GM21825 (cell line): ENCODE results near the gene ANKRD23.
"Not testable (repeated sequence)": the region's sequence is repeated elsewhere in the genome, so short reads cannot be mapped to it uniquely, and the experiment has no call there.

Source experiments
- ATAC-seq: cut with Tn5 transposase; IDR thresholded peaks from one replicate; pipeline ENCODE4 v1.9.1; 2021; ENCODE audit warnings: mild to moderate bottlenecking, moderate library complexity; ENCODE audit not compliant: unreplicated experiment

The ANKRD23 gene

GRCh38 chr2:96843538-96844268, at the start of gene ANKRD23:
TSS of gene ANKRD23 (minus strand) at chr2:96844021. CDS start at chr2:96843992, 29 bp downstream.
- ATAC-seq: no peak

- ATAC-seq: no peak
These were observed 47.9 kb upstream of the ANKRD23 start for GRCh38 chr2:96891591-96892333.

DNA sequence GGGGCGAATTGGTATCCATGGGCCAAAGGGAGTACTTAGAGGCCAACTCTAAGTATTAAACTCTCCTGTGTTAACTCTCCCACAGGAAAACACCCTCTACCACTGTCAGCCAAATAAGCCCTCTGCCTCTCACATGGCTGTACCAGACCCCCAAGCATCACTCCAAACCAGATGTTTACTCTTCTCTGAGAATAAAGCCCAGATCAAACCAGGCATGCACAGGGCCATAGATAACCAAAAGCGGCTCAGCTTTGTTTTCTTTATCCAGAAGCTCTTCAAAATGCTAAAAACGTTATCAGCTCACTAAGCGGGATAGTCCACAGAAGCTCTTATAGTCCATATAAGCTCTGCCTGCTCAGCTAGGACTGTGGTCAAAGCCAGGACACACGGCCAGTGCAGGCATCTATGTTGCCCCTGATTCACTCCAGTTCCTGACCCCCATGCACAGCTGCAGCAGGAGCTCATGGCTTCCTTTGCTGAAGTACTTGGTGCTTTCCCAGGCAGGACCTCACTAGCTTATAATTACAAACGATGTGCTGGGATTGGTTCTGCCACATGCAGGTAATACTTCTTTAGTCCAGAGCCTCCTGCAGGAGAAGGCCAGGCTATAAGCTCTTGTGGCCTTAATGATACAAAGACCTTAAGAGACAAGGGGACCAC, 47.0 kb upstream of the ANKRD23 start:
- no peak for ATAC-seq

GRCh38 chr2:96890252-96890651, 46.4 kb upstream of the ANKRD23 start:
- ATAC-seq: no peak

- not testable (repeated sequence) for ATAC-seq
These were observed 45.7 kb upstream of the ANKRD23 start for GRCh38 chr2:96889502-96889901.

DNA sequence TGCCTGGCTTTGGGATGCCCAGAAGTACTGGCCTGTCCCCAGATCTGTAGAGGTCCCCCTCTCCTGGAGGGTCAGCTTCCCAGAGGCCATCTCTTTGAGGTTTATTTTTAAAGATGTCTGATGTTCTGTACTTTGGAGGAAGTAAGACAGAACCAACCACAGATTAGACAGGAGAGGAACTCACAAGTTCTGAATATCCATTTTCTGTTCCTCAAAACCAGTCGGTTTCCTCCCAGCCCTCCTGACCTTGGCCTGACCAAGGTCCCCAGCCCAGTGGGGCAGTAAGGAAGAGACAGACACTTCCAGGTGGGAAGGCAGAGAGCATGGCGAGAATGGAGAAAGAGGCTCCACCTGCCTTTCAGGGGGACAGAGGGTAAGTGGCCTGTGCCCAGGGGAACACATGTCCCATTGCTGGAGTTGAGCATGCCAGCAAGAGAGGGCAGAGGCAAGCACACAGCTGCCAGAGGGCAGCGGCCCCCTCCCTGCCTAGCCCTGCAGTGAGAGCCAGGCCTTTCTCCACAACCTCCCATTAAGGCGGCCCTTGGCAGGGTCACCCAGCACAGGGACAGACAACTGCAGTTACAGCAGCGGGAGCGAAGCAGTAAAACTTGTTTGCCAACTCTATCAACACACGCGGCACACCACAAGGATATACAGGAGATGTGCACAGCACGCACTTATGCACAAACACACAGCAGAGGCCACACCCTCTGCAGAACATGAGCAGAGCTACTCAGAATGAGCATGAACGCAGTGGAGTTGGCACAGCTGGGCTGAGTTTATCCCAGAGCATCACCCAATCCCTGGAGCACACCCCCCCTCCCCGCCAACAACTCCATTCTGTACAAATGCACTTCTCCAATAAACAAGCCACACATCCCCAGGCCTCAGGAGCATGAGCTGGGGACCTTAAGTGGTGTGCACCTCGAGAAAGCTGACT, 44.5 kb upstream of the ANKRD23 start:
- ATAC-seq: no peak

DNA sequence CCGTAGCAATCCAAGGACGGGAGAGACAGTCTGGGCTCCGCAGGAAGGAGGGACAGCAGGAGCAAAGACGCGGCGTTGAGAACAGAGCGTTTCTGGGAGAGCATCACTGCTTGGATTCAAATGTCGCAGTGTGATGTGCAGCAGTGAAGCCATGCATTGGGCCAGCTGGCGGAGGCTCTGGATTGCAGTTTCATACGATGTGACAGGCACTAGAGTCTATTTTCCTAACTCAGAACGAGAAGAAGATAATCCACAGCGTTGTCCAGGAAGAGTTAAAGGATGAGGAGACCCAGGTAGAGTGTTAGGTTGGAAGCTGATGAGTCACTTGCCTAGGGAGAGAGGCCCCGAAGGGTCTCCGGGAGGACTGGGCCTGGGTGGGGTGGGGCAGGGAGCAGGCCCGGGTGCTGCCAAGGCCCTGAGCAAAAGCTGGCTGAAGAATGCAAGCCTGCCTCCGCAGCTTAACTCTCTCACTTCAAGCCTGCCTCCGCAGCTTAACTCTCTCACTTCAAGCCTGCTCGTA, 43.7 kb upstream of the ANKRD23 start:
- ATAC-seq: no peak

- ATAC-seq: no peak
These were observed 41.9 kb upstream of the ANKRD23 start for GRCh38 chr2:96885432-96886347.

- no peak for ATAC-seq
These were observed 40.7 kb upstream of the ANKRD23 start for GRCh38 chr2:96884299-96885094.

DNA sequence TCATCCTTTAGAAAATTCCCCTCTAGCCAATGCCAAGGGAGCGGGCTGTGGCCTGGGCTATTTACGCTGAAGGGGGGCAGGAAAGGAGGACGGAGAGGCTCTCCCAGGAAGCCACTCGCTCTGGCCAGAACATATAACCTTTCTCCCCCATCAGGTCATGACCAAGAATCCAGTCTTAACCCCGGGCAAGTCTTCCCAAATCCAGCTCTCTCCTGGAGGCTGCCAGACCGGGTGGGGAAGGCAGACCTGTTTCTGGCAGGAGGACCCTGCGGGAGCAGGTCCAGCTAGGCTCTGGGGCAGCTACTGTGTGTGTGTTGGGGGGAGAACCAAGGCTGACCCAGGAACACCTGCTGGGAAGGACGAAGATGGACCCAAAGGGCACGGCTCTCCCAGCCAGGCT, 39.5 kb upstream of the ANKRD23 start:
- no peak for ATAC-seq

DNA sequence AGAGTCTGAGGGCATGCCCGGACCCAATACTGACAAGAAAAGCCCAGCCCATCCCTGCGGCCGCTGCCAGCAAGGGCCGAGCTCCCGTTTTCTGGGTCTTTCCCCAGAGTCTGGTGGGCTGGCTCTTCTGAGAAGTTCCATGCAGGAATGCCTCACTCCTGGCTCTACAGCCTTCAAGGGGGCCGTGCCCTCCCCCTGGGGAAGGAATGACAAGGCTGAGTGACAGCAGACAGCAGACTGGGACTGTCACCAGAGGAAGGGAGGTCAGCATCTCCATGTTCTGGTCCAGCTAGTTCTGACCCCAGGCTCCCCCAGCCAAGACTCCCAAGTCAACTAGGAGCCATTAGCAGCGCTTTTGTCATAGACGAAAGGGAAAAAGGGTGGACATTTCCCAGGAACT, 39.1 kb upstream of the ANKRD23 start:
- no peak for ATAC-seq

- ATAC-seq: no peak
These were observed 38.4 kb upstream of the ANKRD23 start for GRCh38 chr2:96882230-96882629.

GRCh38 chr2:96881349-96882195, 37.8 kb upstream of the ANKRD23 start:
- ATAC-seq: no peak

DNA sequence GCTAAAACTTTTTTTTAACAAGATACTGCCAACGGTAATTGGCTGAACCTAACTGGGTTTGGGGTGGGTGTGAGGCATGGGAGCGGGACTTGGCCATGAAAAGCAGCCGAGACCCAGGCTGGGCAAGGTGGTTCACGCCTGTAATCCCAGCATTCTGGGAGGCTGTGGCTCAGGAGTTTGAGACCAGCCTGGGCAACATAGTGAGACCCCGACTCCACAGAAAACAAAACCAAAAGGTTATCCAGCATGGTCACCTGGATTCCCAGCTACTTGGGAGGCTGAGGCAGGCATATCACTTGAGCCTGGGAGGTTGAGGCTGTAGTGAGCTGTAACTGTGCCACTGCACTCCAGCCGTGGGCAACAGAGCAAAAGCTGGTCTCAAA, 37.1 kb upstream of the ANKRD23 start:
- no peak for ATAC-seq

- ATAC-seq: no peak
These were observed 35.8 kb upstream of the ANKRD23 start for GRCh38 chr2:96879545-96880040.

- no peak for ATAC-seq
These were observed 35.1 kb upstream of the ANKRD23 start for GRCh38 chr2:96878796-96879544.

DNA sequence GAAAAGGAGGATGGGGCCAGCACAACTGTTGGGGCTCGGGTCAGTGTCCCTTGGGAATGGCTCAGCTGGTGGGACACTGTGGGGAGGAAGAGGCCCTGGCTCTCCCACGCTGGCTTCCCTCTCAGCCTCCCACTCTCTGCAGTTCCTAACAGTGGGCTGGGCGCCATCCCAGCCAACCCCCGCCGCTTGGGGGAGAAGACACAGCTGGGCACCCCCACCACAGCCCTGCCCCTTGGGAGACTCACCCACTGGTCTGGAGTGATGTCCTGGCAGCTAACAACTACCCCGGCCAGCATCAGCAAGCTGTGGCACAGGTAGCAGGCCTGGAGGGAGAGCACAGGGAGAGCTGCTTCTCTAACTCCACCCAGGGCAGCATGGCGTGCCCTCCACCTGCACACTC, 34.4 kb upstream of the ANKRD23 start:
- ATAC-seq: no peak
